ENCODE data around the gene FBXW4.
A peak's percentile ranks its signal among the peaks of the same experiment; 100 is the strongest.
"Not testable (repeated sequence)": the region's sequence is repeated elsewhere in the genome, so short reads cannot be mapped to it uniquely, and the experiment has no call there.

The FBXW4 gene

GRCh38 chr10:101653536-101653935 lies 41.4 kb downstream of the FBXW4 start:
- no peak for DNase-seq (ENCODE audit: low read depth)

- DNase-seq (ENCODE audit: low read depth): no peak
Observed at GRCh38 chr10:101651336-101651735, 43.6 kb downstream of the FBXW4 start.

- no peak for DNase-seq (ENCODE audit: low read depth)
Observed at GRCh38 chr10:101650863-101651262, 44.1 kb downstream of the FBXW4 start.

GRCh38 chr10:101649525-101650085 lies 45.4 kb downstream of the FBXW4 start:
- DNase-seq (ENCODE audit: low read depth): peak; percentile 11

- DNase-seq (ENCODE audit: low read depth): no peak
Observed at GRCh38 chr10:101647255-101647654, 47.7 kb downstream of the FBXW4 start.

- no peak for DNase-seq (ENCODE audit: low read depth)
Observed at GRCh38 chr10:101646364-101646763, 48.6 kb downstream of the FBXW4 start.

GRCh38 chr10:101645659-101646058 lies 49.3 kb downstream of the FBXW4 start:
- DNase-seq (ENCODE audit: low read depth): no peak

GRCh38 chr10:101644002-101644401 lies 51.0 kb downstream of the FBXW4 start:
- no peak for DNase-seq (ENCODE audit: low read depth)

GRCh38 chr10:101643546-101643945 lies 51.4 kb downstream of the FBXW4 start:
- no peak for DNase-seq (ENCODE audit: low read depth)

GRCh38 chr10:101639141-101639900 lies 55.6 kb downstream of the FBXW4 start:
- no peak for DNase-seq (ENCODE audit: low read depth)

- DNase-seq (ENCODE audit: low read depth): not testable (repeated sequence)
Observed at GRCh38 chr10:101633510-101633909, 61.5 kb downstream of the FBXW4 start.

GRCh38 chr10:101631821-101632475 lies 63.0 kb downstream of the FBXW4 start:
- DNase-seq (ENCODE audit: low read depth): no peak

GRCh38 chr10:101630633-101630920 lies 64.4 kb downstream of the FBXW4 start:
- DNase-seq (ENCODE audit: low read depth): no peak

GRCh38 chr10:101629837-101630632 lies 64.9 kb downstream of the FBXW4 start:
- DNase-seq (ENCODE audit: low read depth): no peak

- no peak for DNase-seq (ENCODE audit: low read depth)
Observed at GRCh38 chr10:101625821-101626412, 69.1 kb downstream of the FBXW4 start.

- DNase-seq (ENCODE audit: low read depth): no peak
Observed at GRCh38 chr10:101624526-101625102, 70.4 kb downstream of the FBXW4 start.

GRCh38 chr10:101623528-101623927 lies 71.4 kb downstream of the FBXW4 start:
- no peak for DNase-seq (ENCODE audit: low read depth)

- DNase-seq (ENCODE audit: low read depth): no peak
Observed at GRCh38 chr10:101619983-101620382, 75.0 kb downstream of the FBXW4 start.

- no peak for DNase-seq (ENCODE audit: low read depth)
Observed at GRCh38 chr10:101618871-101619270, 76.1 kb downstream of the FBXW4 start.

- DNase-seq (ENCODE audit: low read depth): no peak
Observed at GRCh38 chr10:101617824-101618568, 77.0 kb downstream of the FBXW4 start.
